Femur (tissue), 1 donor: Measurements from ENCODE around the gene CLIC3.

Source experiments
- DNase-seq: peaks from one replicate; pipeline ENCODE4 v3.0.0-alpha.2; 2017

The CLIC3 gene

DNA sequence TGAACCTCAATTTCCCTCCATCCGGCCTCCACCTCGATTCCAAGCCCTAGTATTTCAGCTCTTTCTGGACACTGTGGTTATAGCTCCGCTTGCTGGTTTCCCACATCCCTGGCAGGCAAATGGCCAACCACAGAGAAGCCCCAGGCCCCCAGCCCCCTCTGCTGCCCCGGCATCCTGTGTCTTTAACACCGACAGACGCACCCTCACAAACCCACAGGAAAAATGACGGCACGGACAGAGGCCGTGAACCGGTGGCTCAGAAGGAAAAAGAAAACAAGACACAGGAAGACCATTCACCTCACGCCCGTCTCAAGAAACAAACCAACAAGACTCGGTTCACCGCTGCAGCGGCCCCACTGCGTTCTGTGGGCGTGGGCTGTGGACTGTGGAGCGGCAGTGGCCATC is 1.5 kb upstream of the CLIC3 start:
- no peak for DNase-seq

- DNase-seq: no peak
Observed at GRCh38 chr9:136997371-136997770, 1.0 kb upstream of the CLIC3 start.

GRCh38 chr9:136995772-136996311 is 526 bp downstream of the CLIC3 start:
- peak; percentile 63 for DNase-seq

GRCh38 chr9:136995362-136995761 is 1.0 kb downstream of the CLIC3 start:
- no peak for DNase-seq

- DNase-seq: no peak
Observed at GRCh38 chr9:136994888-136995230, 1.5 kb downstream of the CLIC3 start.

- DNase-seq: no peak
Observed at GRCh38 chr9:136994180-136994887, 2.0 kb downstream of the CLIC3 start.

GRCh38 chr9:136992819-136993369 is 3.5 kb downstream of the CLIC3 start:
- no peak for DNase-seq

- DNase-seq: peak; percentile 93
Observed at GRCh38 chr9:136991993-136992818, 4.2 kb downstream of the CLIC3 start, which contains the start of gene PAXX. PAXX (plus strand) TSS chr9:136992422; CDS start chr9:136992444, 22 bp downstream.

DNA sequence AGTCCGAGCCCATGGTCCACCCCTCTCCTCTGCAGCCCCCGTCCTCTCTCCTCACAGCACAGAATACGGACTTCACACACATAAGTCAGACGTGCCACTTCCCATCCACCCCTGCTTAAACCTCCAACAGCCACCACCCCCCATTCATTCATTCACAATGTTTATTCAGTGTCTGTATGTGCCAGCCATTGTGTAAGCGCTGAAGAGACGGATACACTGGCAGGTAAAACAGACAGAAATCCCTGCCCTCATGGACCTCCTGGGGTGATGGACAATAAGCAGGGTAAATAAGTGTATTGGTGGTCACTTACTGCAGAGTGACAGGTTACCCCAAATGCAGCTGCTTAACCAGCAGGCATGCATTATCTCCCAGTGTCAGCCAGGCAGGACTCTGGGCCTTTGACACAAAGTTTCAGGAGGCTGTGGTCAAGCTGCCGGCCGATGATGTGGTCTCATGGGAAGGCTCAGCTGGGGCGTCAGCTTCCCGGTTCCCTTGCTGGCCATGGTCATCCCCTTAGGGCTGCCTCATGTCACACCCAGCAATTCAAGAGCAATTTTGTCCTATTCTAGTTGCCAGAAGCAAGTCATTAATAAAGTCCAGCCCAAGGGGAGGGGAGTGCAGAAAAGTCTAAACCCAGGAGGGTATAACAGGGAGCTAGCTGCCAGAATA is 6.0 kb downstream of the CLIC3 start:
- no peak for DNase-seq

- DNase-seq: no peak
Observed at GRCh38 chr9:136988872-136989271, 7.5 kb downstream of the CLIC3 start.

GRCh38 chr9:136985853-136986252 is 10.5 kb downstream of the CLIC3 start:
- no peak for DNase-seq

- DNase-seq: no peak
Observed at GRCh38 chr9:136985027-136985602, 11.3 kb downstream of the CLIC3 start.

DNA sequence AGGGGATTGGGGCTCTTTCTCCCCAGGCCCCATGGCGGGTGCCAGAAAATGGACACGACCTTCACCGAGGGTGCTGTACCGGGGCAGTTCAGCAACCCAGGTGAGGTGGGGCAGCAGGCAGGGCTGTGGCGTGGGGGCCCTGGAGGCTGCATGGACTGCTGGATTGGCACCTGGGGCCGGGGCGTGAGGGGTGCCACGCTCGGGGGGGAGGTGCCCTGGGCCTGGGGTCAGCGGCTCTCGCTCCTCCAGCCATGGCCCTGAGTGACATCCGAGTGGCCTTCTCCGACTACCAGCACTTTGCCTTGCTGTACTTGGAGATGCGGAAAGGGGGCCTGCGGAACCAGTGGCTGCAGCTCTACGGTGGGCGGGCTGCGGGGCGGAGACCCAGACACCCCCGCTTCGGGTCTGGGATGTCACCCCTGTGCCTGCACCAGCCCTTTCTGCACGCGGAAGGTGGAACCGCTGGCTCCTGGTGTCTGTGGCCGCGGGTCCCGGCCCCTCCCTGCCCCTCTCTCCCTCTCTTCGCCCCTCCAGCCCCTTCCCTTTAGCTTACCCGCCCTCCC is 11.8 kb downstream of the CLIC3 start:
- no peak for DNase-seq

GRCh38 chr9:136983656-136984314 is 12.6 kb downstream of the CLIC3 start:
- no peak for DNase-seq

GRCh38 chr9:136983167-136983566 is 13.2 kb downstream of the CLIC3 start:
- no peak for DNase-seq

DNA sequence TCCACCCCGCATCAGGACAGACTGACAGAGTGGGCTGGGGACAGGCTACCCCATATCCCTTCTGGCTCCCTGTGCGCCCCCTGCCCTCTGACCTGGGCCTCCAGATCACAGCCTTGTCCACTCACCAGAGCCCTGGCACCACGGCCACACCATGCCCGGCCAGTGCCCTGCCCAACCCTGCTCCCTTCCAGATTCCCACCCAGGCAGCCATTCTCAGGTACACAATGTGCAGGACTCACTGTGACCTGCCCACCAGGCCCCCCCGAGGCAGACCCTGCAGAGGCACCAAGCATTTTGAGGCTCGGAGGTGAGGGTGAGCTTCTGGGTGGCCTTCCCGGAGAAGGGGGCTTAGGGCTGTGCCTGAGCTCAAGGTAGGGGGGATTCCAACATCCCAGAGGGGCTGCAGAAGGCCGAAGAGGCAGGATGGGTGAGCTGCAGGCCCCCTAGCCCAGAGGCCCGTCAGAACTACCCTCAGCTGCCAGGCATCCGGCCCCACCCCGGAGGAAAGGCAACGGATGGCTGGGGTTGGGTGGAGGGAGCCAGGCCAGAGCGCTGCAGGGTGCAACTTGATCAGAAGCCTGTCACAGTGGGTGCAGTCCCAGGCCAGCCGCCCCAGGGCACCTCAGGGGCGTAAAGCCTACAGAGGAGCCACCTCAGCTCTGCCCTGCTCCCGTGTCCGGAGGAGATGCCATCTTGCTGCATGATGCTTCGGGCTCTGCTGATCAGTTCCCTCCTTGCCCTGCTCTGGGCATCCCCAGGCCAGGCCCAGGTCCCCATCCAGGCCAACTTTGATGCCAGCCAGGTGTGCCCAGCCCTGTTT is 13.9 kb downstream of the CLIC3 start, which contains the start of gene LCNL1:
Gene LCNL1 (plus strand): TSS at position 762 of the 820 bp plus-strand sequence. CDS start 594 bp downstream, outside the sequence.
- DNase-seq: peak; percentile 18

DNA sequence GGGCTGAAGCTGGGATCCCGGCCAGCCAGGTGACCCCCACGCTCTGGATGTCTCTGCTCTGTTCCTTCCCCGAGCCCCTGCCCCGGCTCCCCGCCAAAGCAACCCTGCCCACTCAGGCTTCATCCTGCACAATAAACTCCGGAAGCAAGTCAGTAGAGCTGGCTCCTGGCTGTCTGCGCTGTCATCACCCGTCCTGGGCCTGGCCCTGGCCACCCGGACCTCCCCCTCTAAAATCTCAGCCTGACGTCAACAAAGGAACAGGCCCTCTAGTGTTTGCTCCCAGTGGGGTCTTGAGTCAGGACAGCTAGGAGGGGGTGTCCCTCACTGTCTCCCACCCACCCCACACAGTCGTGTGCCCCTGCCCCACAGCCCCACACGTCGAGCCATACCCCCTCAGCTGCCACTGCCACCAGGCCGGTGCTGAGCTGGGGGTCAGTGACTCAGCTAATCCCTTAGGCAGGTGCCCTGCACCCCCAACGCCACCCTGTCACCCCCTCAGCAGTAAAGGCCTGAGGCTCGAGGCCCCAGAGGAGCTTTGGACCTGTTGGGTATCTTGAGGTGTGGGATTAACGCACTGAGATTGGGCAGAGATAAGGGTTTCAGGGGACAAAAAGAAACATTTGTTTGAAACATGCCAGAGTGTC is 14.7 kb downstream of the CLIC3 start:
- no peak for DNase-seq

- DNase-seq: no peak
Observed at GRCh38 chr9:136980669-136981478, 15.5 kb downstream of the CLIC3 start.
